Endodermal cell (in vitro differentiated cells): Measurements from ENCODE around the gene ITGA6. TPM values are rescaled to one million over a fixed set of nuclear protein-coding genes. Genes with fewer than 3 reads are reported as not detected.

Experiments used
- DNase-seq: peaks from one replicate; pipeline ENCODE4 v3.0.0-alpha.2; 2017
- H3K27ac ChIP-seq: 2 replicates; pipeline ENCODE4 v1.5.1; 2013; ENCODE audit warnings: mild to moderate bottlenecking, low read depth, low read length, moderate library complexity
- H3K27me3 ChIP-seq: 2 replicates; pipeline ENCODE4 v1.6.1; 2013; ENCODE audit warnings: mild to moderate bottlenecking, low read length, moderate library complexity; ENCODE audit not compliant: insufficient read depth, control insufficient read depth, poor library complexity, severe bottlenecking
- H3K36me3 ChIP-seq: 2 replicates; pipeline ENCODE4 v1.7.0; 2013; ENCODE audit warnings: mild to moderate bottlenecking, low read length, moderate library complexity; ENCODE audit not compliant: control insufficient read depth, insufficient read depth
- H3K4me1 ChIP-seq: one replicate; pipeline ENCODE4 v1.7.0; 2013; ENCODE audit warnings: low read length; ENCODE audit not compliant: control insufficient read depth, insufficient read depth
- H3K4me3 ChIP-seq: 2 replicates; pipeline ENCODE4 v1.5.1; 2013; ENCODE audit warnings: mild to moderate bottlenecking, low read length, moderate library complexity
- H3K9ac ChIP-seq: 2 replicates; pipeline ENCODE4 v1.6.1; 2013; ENCODE audit warnings: mild to moderate bottlenecking, low read length, moderate library complexity; ENCODE audit not compliant: poor library complexity, severe bottlenecking; ENCODE audit errors: extremely low read depth
- H3K9me3 ChIP-seq: 2 replicates; pipeline ENCODE4 v1.6.1; 2013; ENCODE audit warnings: mild to moderate bottlenecking, low read length, moderate library complexity; ENCODE audit not compliant: control insufficient read depth
- H3K27ac Mint-ChIP-seq: 2 replicates; pipeline ENCODE4 v1.8.0; 2020; ENCODE audit warnings: mixed read lengths
- H3K27me3 Mint-ChIP-seq: 2 replicates; pipeline ENCODE4 v1.8.0; 2021; ENCODE audit warnings: mild to moderate bottlenecking, mixed read lengths; ENCODE audit not compliant: insufficient read depth
- H3K36me3 Mint-ChIP-seq: 2 replicates; pipeline ENCODE4 v1.8.0; 2020; ENCODE audit warnings: low read depth, mixed read lengths
- H3K4me1 Mint-ChIP-seq: 2 replicates; pipeline ENCODE4 v1.8.0; 2020; ENCODE audit warnings: mixed read lengths
- H3K4me3 Mint-ChIP-seq: 2 replicates; pipeline ENCODE4 v1.8.0; 2020; ENCODE audit warnings: mild to moderate bottlenecking, moderate library complexity, mixed read lengths
- H3K9me3 Mint-ChIP-seq: 2 replicates; pipeline ENCODE4 v1.8.0; 2020; ENCODE audit warnings: mild to moderate bottlenecking, mixed read lengths
- CTCF ChIP-seq: fragments of 200-600 bp; sonication (generic); conservative IDR thresholded peaks from 2 replicates; pipeline ENCODE4 v1.5.0; 2021; ENCODE audit warnings: antibody characterized with exemption, mild to moderate bottlenecking
- WGBS, 2 experiments: methylation state at CpG; one replicate each; pipeline versions ENCODE4 v1.1.5 to v1.1.7; 2013; ENCODE audit warnings: missing lambda C conversion rate in 2 of 2, mixed read lengths in 1 of 2; ENCODE audit not compliant: insufficient coverage in 1 of 2, insufficient read length in 1 of 2; 5-methylcytosine and 5-hydroxymethylcytosine counted together
- total RNA-seq, 2 donors: library from RNA; stranded (reverse); fragmentation: NEBNext Ultra II Directional in 1 of 2; extraction: Animal tissue kit (Norgen Biotek cat#: 25700) in 1 of 2; gene quantifications; 2 replicates in 1 of 2; 3 replicates in 1 of 2; pipeline ENCODE4 v1.2.1, GENCODE V29; 2021

The ITGA6 gene
- total RNA-seq, 2 donors from 2014 or later: 35.8 to 45.7 TPM

GRCh38 chr2:172458561-172459124 lies 31.3 kb downstream of the ITGA6 start:
- H3K4me1 Mint-ChIP-seq: peaks cover 43% of the 10 kb centered on the region
- peaks cover 62% of the 10 kb centered on the region for H3K27me3 Mint-ChIP-seq
- TF ChIP-seq CTCF: no peak
- no peaks in the 10 kb centered on the region for H3K27me3 ChIP-seq
- H3K27ac ChIP-seq: no peak overlapping the region
- H3K9me3 ChIP-seq: no peaks in the 10 kb centered on the region
- no peaks in the 10 kb centered on the region for H3K9me3 Mint-ChIP-seq
- H3K4me3 ChIP-seq: no peak overlapping the region
- DNase-seq: no peak
- 89 to 93% methylated on average over 3 to 4 of the region's 4 CpGs for WGBS, 2 experiments
- H3K36me3 Mint-ChIP-seq: no peaks in the 10 kb centered on the region
- H3K27ac Mint-ChIP-seq: no peak overlapping the region
- no peaks in the 10 kb centered on the region for H3K36me3 ChIP-seq
- peaks cover 17% of the 10 kb centered on the region for H3K4me1 ChIP-seq
- H3K4me3 Mint-ChIP-seq: no peak overlapping the region
- H3K9ac ChIP-seq: no peak overlapping the region

- no peak for TF ChIP-seq CTCF
- Histone ChIP-seq H3K36me3 (no peaks in the 10 kb centered on the region), H3K9me3 (no peaks in the 10 kb centered on the region), H3K27ac (no peak overlapping the region), H3K27me3 (no peaks in the 10 kb centered on the region), H3K4me1 (peaks cover 12% of the 10 kb centered on the region), H3K4me3 (no peak overlapping the region), H3K9ac (no peak overlapping the region)
- 81 to 100% methylated on average over 1 of the region's 1 CpG for WGBS, 2 experiments
- Mint-ChIP-seq H3K9me3 (no peaks in the 10 kb centered on the region), H3K4me3 (no peak overlapping the region), H3K27ac (no peak overlapping the region), H3K27me3 (peaks cover 64% of the 10 kb centered on the region), H3K4me1 (peaks cover 27% of the 10 kb centered on the region), H3K36me3 (no peaks in the 10 kb centered on the region)
- no peak for DNase-seq
Observed at GRCh38 chr2:172460780-172461201, 33.4 kb downstream of the ITGA6 start.

- TF ChIP-seq CTCF: peak; percentile 97
- H3K27me3 Mint-ChIP-seq: peaks cover 64% of the 10 kb centered on the region
- peaks cover 2% of the 10 kb centered on the region for H3K36me3 Mint-ChIP-seq
- H3K9me3 ChIP-seq: no peaks in the 10 kb centered on the region
- H3K9ac ChIP-seq: no peak overlapping the region
- H3K4me1 ChIP-seq: peaks cover 12% of the 10 kb centered on the region
- 16 to 25% methylated on average over 4 to 11 of the region's 11 CpGs for WGBS, 2 experiments
- no peak overlapping the region for H3K4me3 ChIP-seq
- H3K4me1 Mint-ChIP-seq: peaks cover 21% of the 10 kb centered on the region
- no peaks in the 10 kb centered on the region for H3K27me3 ChIP-seq
- no peak overlapping the region for H3K4me3 Mint-ChIP-seq
- H3K9me3 Mint-ChIP-seq: no peaks in the 10 kb centered on the region
- H3K36me3 ChIP-seq: no peaks in the 10 kb centered on the region
- no peak overlapping the region for H3K27ac Mint-ChIP-seq
- peak; percentile 95 for DNase-seq
- H3K27ac ChIP-seq: no peak overlapping the region
Observed at GRCh38 chr2:172461591-172462372, 34.4 kb downstream of the ITGA6 start.
